IMR-90 (cell line): ENCODE results near the gene ADAMTS5. TPM values are rescaled to one million over a fixed set of nuclear protein-coding genes. Genes with fewer than 3 reads are reported as not detected.
A peak's percentile ranks its signal among the peaks of the same experiment; 100 is the strongest.

Source experiments
- ATAC-seq: fragments of 200-7000 bp; cut with Tn5 transposase; 2 replicates; pipeline ENCODE4 v1.9.1; 2020; ENCODE audit warnings: low read depth, mild to moderate bottlenecking, moderate library complexity
- BruUV-seq: library from RNA; stranded (reverse); fragments of 400-500 nt; replicated peaks from 2 replicates; lab custom pipeline; 2021; lab: Mats Ljungman, UMichigan
- CTCF ChIA-PET: fragments of 300-600 bp; formaldehyde crosslinking; extraction: SDS; loops from one replicate; lab custom pipeline; 2021; ENCODE audit warnings: antibody characterized with exemption; lab: Yijun Ruan, JAX
- POLR2A ChIA-PET: fragments of 300-600 bp; sonication (Branson Sonifier 250); formaldehyde crosslinking; loops from one replicate; lab custom pipeline; 2022; ENCODE audit warnings: antibody characterized with exemption; ENCODE audit not compliant: unreplicated experiment; lab: Charles Lee
- DNase-seq: peaks from one replicate; pipeline ENCODE4 v3.0.0; 2013
- H2AFZ ChIP-seq: replicated peaks from 2 replicates; pipeline ENCODE3; 2013; ENCODE audit warnings: low read length, mild to moderate bottlenecking; ENCODE audit not compliant: poor library complexity
- H2AK5ac ChIP-seq: 2 replicates; pipeline ENCODE4 v1.6.1; 2013; ENCODE audit warnings: low read depth, low read length, inconsistent platforms
- H2AK9ac ChIP-seq: replicated peaks from 2 replicates; pipeline ENCODE3; 2013; ENCODE audit warnings: mild to moderate bottlenecking, low read depth, low read length, moderate library complexity; ENCODE audit not compliant: poor library complexity
- H2BK120ac ChIP-seq: 2 replicates; pipeline ENCODE4 v1.6.1; 2013; ENCODE audit warnings: low read depth, low read length, inconsistent platforms
- H2BK15ac ChIP-seq: 3 replicates; pipeline ENCODE4 v1.6.1; 2013; ENCODE audit warnings: low read depth, low read length, inconsistent platforms
- H2BK20ac ChIP-seq: 2 replicates; pipeline ENCODE4 v1.6.1; 2013; ENCODE audit warnings: low read depth, mild to moderate bottlenecking, inconsistent platforms, low read length, moderate library complexity
- H2BK5ac ChIP-seq: 2 replicates; pipeline ENCODE4 v1.6.1; 2013; ENCODE audit warnings: mild to moderate bottlenecking, low read depth, low read length, inconsistent platforms; ENCODE audit not compliant: poor library complexity, severe bottlenecking
- H3K14ac ChIP-seq: replicated peaks from 2 replicates; pipeline ENCODE4 v1.6.1; 2013; ENCODE audit warnings: low read depth, low read length, inconsistent platforms
- H3K18ac ChIP-seq: 2 replicates; pipeline ENCODE4 v1.6.1; 2013; ENCODE audit warnings: low read depth, low read length, control low read depth
- H3K23ac ChIP-seq: 2 replicates; pipeline ENCODE4 v1.6.1; 2013; ENCODE audit warnings: low read depth, low read length, inconsistent platforms
- H3K27ac ChIP-seq: 2 replicates; pipeline ENCODE4 v1.5.1; 2013; ENCODE audit warnings: mild to moderate bottlenecking, control low read depth, low read length; ENCODE audit not compliant: insufficient read depth
- H3K27me3 ChIP-seq: 2 replicates; pipeline ENCODE4 v1.6.1; 2013; ENCODE audit warnings: low read length; ENCODE audit not compliant: control insufficient read depth, insufficient read depth
- H3K36me3 ChIP-seq: 2 replicates; pipeline ENCODE4 v1.6.1; 2013; ENCODE audit warnings: low read length, mixed read lengths; ENCODE audit not compliant: control insufficient read depth, insufficient read depth
- H3K4ac ChIP-seq: 2 replicates; pipeline ENCODE4 v1.6.1; 2013; ENCODE audit warnings: low read depth, low read length, inconsistent platforms
- H3K4me1 ChIP-seq: 2 replicates; pipeline ENCODE4 v1.6.1; 2013; ENCODE audit warnings: low read length, mixed read lengths; ENCODE audit not compliant: control insufficient read depth, insufficient read depth
- H3K4me2 ChIP-seq: 2 replicates; pipeline ENCODE4 v1.6.1; 2013; ENCODE audit warnings: low read depth, mild to moderate bottlenecking, control low read depth, low read length, moderate library complexity
- H3K4me3 ChIP-seq: 2 replicates; pipeline ENCODE4 v1.5.1; 2013; ENCODE audit warnings: low read depth, mild to moderate bottlenecking, control low read depth, low read length, moderate library complexity; ENCODE audit not compliant: insufficient read depth
- H3K56ac ChIP-seq: 2 replicates; pipeline ENCODE4 v1.6.1; 2013; ENCODE audit warnings: low read length, inconsistent platforms; ENCODE audit not compliant: insufficient read depth; ENCODE audit errors: extremely low read depth
- H3K79me1 ChIP-seq, 2 experiments: 2 replicates each; pipeline ENCODE4 v1.6.1; 2013; ENCODE audit warnings: low read length in 2 of 2, inconsistent platforms in 1 of 2, low read depth in 1 of 2
- H3K9ac ChIP-seq: 2 replicates; pipeline ENCODE4 v1.6.1; 2013; ENCODE audit warnings: low read depth, low read length, control low read depth
- H3K9me1 ChIP-seq: 2 replicates; pipeline ENCODE4 v1.6.1; 2013; ENCODE audit warnings: low read length, inconsistent platforms; ENCODE audit not compliant: insufficient read depth
- H3K9me3 ChIP-seq: 2 replicates; pipeline ENCODE4 v1.6.1; 2013; ENCODE audit warnings: low read length; ENCODE audit not compliant: control insufficient read depth, insufficient read depth
- H4K20me1 ChIP-seq: 2 replicates; pipeline ENCODE4 v1.6.1; 2013; ENCODE audit warnings: low read length, inconsistent platforms; ENCODE audit not compliant: insufficient read depth
- H4K5ac ChIP-seq: 2 replicates; pipeline ENCODE4 v1.6.1; 2013; ENCODE audit warnings: mild to moderate bottlenecking, low read depth, low read length, control low read depth
- H4K8ac ChIP-seq, 2 experiments: 2 replicates each; pipeline ENCODE4 v1.6.1; 2013; ENCODE audit warnings: low read depth in 2 of 2, low read length in 2 of 2, control low read depth in 1 of 2, inconsistent platforms in 1 of 2
- H4K91ac ChIP-seq: 2 replicates; pipeline ENCODE4 v1.6.1; 2013; ENCODE audit warnings: low read depth, low read length, inconsistent platforms; ENCODE audit not compliant: insufficient read depth
- BHLHE40 ChIP-seq: fragments of 150-350 bp; IDR thresholded peaks from 2 replicates; pipeline ENCODE4 v1.6.1; 2016; ENCODE audit warnings: mild to moderate bottlenecking, low read depth, low read length
- CEBPB ChIP-seq: IDR thresholded peaks from 2 replicates; pipeline ENCODE4 v1.6.1; 2012; ENCODE audit warnings: low read depth, low read length, improper control_type of control experiment
- CHD1 ChIP-seq: IDR thresholded peaks from 2 replicates; pipeline ENCODE4 v1.6.1; 2012; ENCODE audit warnings: low read depth, low read length, improper control_type of control experiment
- CTCF ChIP-seq: conservative IDR thresholded peaks from 2 replicates; pipeline ENCODE4 v1.5.1; 2012; ENCODE audit warnings: mild to moderate bottlenecking, low read depth, low read length, improper control_type of control experiment
- ELK1 ChIP-seq: fragments of 150-350 bp; IDR thresholded peaks from 2 replicates; pipeline ENCODE4 v1.6.1; 2016; ENCODE audit warnings: low read depth, mild to moderate bottlenecking, low read length, moderate library complexity, borderline replicate concordance
- FOS ChIP-seq: fragments of 150-350 bp; IDR thresholded peaks from 2 replicates; pipeline ENCODE4 v1.6.1; 2016; ENCODE audit warnings: low read depth, low read length
- MAFK ChIP-seq: IDR thresholded peaks from 2 replicates; pipeline ENCODE4 v1.6.1; 2012; ENCODE audit warnings: low read depth, low read length, improper control_type of control experiment
- MAZ ChIP-seq: IDR thresholded peaks from 2 replicates; pipeline ENCODE4 v1.6.1; 2012; ENCODE audit warnings: low read depth, mild to moderate bottlenecking, low read length, improper control_type of control experiment, moderate library complexity, borderline replicate concordance
- MXI1 ChIP-seq: IDR thresholded peaks from 2 replicates; pipeline ENCODE4 v1.6.1; 2012; ENCODE audit warnings: low read depth, mild to moderate bottlenecking, low read length, moderate library complexity, borderline replicate concordance
- NFE2L2 ChIP-seq: fragments of 150-350 bp; IDR thresholded peaks from 2 replicates; pipeline ENCODE4 v1.6.1; 2016; ENCODE audit warnings: low read depth, mild to moderate bottlenecking, low read length
- POLR2A ChIP-seq: IDR thresholded peaks from 2 replicates; pipeline ENCODE4 v1.6.1; 2012; ENCODE audit warnings: mild to moderate bottlenecking, low read depth, low read length
- RAD21 ChIP-seq: IDR thresholded peaks from 2 replicates; pipeline ENCODE4 v1.6.1; 2012; ENCODE audit warnings: low read length, improper control_type of control experiment
- RCOR1 ChIP-seq: IDR thresholded peaks from 2 replicates; pipeline ENCODE4 v1.6.1; 2012; ENCODE audit warnings: mild to moderate bottlenecking, low read length, improper control_type of control experiment; ENCODE audit not compliant: insufficient replicate concordance
- RFX5 ChIP-seq: IDR thresholded peaks from 2 replicates; pipeline ENCODE4 v1.8.0; 2012; ENCODE audit warnings: low read depth, mild to moderate bottlenecking, low read length, moderate library complexity
- SMC3 ChIP-seq: fragments of 150-350 bp; IDR thresholded peaks from 2 replicates; pipeline ENCODE4 v1.6.1; 2016; ENCODE audit warnings: low read depth, mild to moderate bottlenecking, antibody characterized with exemption, low read length, moderate library complexity
- WGBS, 2 experiments: methylation state at CpG; one replicate each; pipeline versions ENCODE4 v1.1.5 to v1.1.7; 2013; ENCODE audit warnings: missing lambda C conversion rate in 2 of 2; ENCODE audit not compliant: insufficient read length in 1 of 2; ENCODE audit errors: extremely low coverage in 2 of 2; 5-methylcytosine and 5-hydroxymethylcytosine counted together
- dilution Hi-C: fragments of 300-500 bp; cut with HindIII; formaldehyde crosslinking; loops from one replicate; pipeline ENCODE4 v1.14.3; 2018; ENCODE audit warnings: low sequenced_read_pairs; ENCODE audit not compliant: unreplicated experiment
- in situ Hi-C: fragments of 300-500 bp; cut with MboI; formaldehyde crosslinking; loops from 3 replicates; pipeline ENCODE4 v1.14.3; 2019; ENCODE audit warnings: low sequenced_read_pairs, inconsistent platforms, mixed read lengths
- intact Hi-C: fragments of 100-400 bp; cut with micrococcal nuclease; formaldehyde crosslinking; loops from 2 replicates; pipeline ENCODE4 v1.10.0; 2022
- polyA plus RNA-seq, 3 experiments: library from polyadenylated mRNA; depleted of rRNA; stranded (reverse); fragments of >200 nt; gene quantifications; 2 replicates each; pipeline ENCODE4 v1.2.3, GENCODE V29; 2012; ENCODE audit warnings: low replicate concordance in 1 of 3
- total RNA-seq: library from RNA; depleted of rRNA; stranded (reverse); fragments of >200 nt; gene quantifications from 2 replicates; pipeline ENCODE4 v1.2.3, GENCODE V29; 2012
- TF ChIP-seq, protein P1 (sequence below): fragments of 150-350 bp; IDR thresholded peaks from 2 replicates; pipeline ENCODE4 v1.6.1; 2017; ENCODE audit warnings: mild to moderate bottlenecking, antibody characterized with exemption, low read length, low read depth

The ADAMTS5 gene
- total and polyA plus RNA-seq, 2 of the 4 experiments (the other 2 are of a cell fraction): 0.54 to 0.58 TPM

GRCh38 chr21:26952374-26953066 is 14.4 kb downstream of the ADAMTS5 start:
- WGBS, 2 experiments: no CpG with 5 or more reads among the region's 9 CpGs
- H3K27ac ChIP-seq: no peak overlapping the region
- H2BK20ac ChIP-seq: no peak overlapping the region
- no peaks in the 10 kb centered on the region for H3K9me1 ChIP-seq
- peaks cover 22% of the 10 kb centered on the region for H3K36me3 ChIP-seq
- no peak overlapping the region for H3K4me2 ChIP-seq
- H3K79me1 ChIP-seq: no peaks in the 10 kb centered on the region
- no peaks in the 10 kb centered on the region for H3K4me1 ChIP-seq
- intact Hi-C loops: no loop called here
- no peak overlapping the region for H2BK5ac ChIP-seq
- H3K27me3 ChIP-seq: no peaks in the 10 kb centered on the region
- CTCF ChIA-PET: interaction anchor here (0.6 kb wide), 1 partner anchor 22 kb away, joined by 3 read pairs; no protein-coding TSS in a partner anchor
- no TSS peak for BruUV-seq
- POLR2A ChIA-PET: interaction anchor here (0.5 kb wide), 2 partner anchors 48 to 207 kb away, joined by 3 to 17 read pairs; no protein-coding TSS in a partner anchor
- no peak overlapping the region for H4K91ac ChIP-seq
- no peak overlapping the region for H3K56ac ChIP-seq
- no peak overlapping the region for H4K5ac ChIP-seq
- H3K4me3 ChIP-seq: no peak overlapping the region
- no peak overlapping the region for H2AFZ ChIP-seq
- H2AK5ac ChIP-seq: no peak overlapping the region
- no peak overlapping the region for H4K8ac ChIP-seq
- H3K9me3 ChIP-seq: no peaks in the 10 kb centered on the region
- H3K4ac ChIP-seq: no peak overlapping the region
- in situ Hi-C loops: no loop called here
- H3K9ac ChIP-seq: no peak overlapping the region
- no peak overlapping the region for H3K14ac ChIP-seq
- H2BK120ac ChIP-seq: no peak overlapping the region
- no peak overlapping the region for H3K18ac ChIP-seq
- no peak overlapping the region for H2AK9ac ChIP-seq
- ATAC-seq: peak; percentile 63
- TF ChIP-seq CHD1: no peak
- no peak for TF ChIP-seq RFX5
- TF ChIP-seq SMC3: no peak
- TF ChIP-seq POLR2A: no peak
- no peak for TF ChIP-seq RCOR1
- no peak for TF ChIP-seq MAFK
- TF ChIP-seq, protein P1, sequence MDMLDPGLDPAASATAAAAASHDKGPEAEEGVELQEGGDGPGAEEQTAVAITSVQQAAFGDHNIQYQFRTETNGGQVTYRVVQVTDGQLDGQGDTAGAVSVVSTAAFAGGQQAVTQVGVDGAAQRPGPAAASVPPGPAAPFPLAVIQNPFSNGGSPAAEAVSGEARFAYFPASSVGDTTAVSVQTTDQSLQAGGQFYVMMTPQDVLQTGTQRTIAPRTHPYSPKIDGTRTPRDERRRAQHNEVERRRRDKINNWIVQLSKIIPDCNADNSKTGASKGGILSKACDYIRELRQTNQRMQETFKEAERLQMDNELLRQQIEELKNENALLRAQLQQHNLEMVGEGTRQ: no peak
- no peak for TF ChIP-seq CTCF
- no peak for TF ChIP-seq MXI1
- TF ChIP-seq FOS: no peak
- no peak for TF ChIP-seq CEBPB
- no peak for TF ChIP-seq MAZ
- TF ChIP-seq RAD21: no peak
- TF ChIP-seq NFE2L2: no peak
- TF ChIP-seq BHLHE40: no peak
- TF ChIP-seq ELK1: no peak
- H3K23ac ChIP-seq: no peak overlapping the region
- no peaks in the 10 kb centered on the region for H4K20me1 ChIP-seq
- H2BK15ac ChIP-seq: no peak overlapping the region
- dilution Hi-C loops: no loop called here
- peak; percentile 45 for DNase-seq
